ENCODE results near the gene AGTR1. TPM values are rescaled to one million over a fixed set of nuclear protein-coding genes. Genes with fewer than 3 reads are reported as not detected.
A peak's percentile ranks its signal among the peaks of the same experiment; 100 is the strongest.

AGTR1 gene
- total RNA-seq: 10 to 100 TPM in 1 of 8 experiments, 1 to 10 TPM in 1, under 1 TPM in 6; 0.11 to 30.1 (median 0.59) TPM

DNA sequence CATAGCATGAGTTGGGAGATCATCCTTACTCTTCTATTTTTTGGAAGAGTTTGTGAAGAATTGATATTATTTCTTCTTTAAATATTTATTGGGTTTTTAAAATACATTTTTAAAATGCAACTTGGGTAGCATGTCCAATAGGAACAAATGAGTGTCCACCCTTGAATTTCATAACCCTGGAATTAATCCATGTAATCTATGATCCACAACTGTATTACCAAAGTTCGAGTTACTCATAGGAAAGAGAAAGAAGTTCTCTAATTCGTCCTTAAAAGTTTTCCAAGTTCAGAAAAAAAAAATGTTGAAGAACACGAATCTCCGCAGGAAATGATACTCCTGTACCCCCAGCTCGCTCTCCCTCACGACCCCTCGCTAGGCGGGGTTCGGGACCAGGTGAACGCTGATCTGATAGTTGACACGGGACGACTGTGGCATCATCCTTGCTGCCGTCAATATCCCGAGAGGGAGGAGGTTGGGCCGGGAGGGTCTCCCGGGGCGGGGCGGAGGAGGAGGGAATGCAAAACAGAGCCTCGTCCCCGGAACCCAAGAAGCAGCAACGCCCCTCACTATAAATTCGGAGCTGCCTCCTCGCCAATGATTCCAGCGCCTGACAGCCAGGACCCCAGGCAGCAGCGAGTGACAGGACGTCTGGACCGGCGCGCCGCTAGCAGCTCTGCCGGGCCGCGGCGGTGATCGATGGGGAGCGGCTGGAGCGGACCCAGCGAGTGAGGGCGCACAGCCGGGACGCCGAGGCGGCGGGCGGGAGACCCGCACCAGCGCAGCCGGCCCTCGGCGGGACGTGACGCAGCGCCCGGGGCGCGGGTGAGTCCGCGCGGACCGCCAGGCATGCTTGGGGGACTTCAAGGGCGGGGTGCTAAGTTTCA, at the start of gene AGTR1:
AGTR1 (plus strand) TSS at position 598 of the 884 bp plus-strand sequence. CDS start 43,133 bp downstream, outside the sequence.
- Histone ChIP-seq H3K4me1 (replicated peaks in 1 of 2) (no peaks in the 10 kb centered on the region), H3K27ac (no peak within 1 kb of the TSS), H3K4me3 (peak within 1 kb of the TSS; percentile 31 to 47 (median 42))
- WGBS, 10 experiments: 0 to 20% (median 9%) methylated on average over 1 to 10 of the region's 61 CpGs; no CpG with 5 or more reads in 2 of the 10 experiments
- in situ Hi-C loops (cut with MboI; ENCODE audit: low pct_unique_long_range_greater_than_20kb in 2 of 9, low sequenced_read_pairs in 9 of 9, unreplicated experiment in 9 of 9): no loop called here
- ATAC-seq (replicated peaks in 6 of 8): peak; percentile 89 to 98 (median 97)

DNA sequence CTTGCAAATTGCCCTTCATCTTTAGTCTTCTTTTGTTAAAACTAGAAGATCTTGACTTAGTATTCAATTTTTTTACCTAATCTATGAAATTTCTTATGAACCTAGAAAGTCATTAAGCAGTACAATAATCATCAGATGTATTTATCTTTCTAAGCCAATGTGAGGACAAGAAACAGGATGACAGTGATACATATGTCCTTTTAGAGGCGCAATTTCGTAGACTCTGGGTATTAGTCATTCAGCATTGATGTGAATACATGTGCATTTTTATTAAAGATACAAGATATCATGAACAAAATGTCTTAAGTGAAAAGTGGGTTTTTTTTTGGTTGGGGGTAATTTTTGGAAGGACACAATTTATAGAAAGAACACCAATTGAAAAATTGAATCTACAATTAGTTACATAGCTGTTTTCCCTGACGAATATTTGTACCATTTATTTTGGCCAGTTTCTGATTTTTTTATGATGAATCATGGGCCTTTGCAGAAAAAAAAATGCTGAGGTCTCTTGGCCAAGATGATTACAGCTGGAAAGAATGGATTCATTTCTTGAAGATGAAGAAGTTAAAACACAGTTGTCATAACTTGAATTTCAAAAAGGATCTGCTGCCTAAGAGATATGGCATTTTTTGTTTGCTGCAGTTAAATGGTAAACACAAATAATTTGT, 48.9 kb upstream of the AGTR1 start:
- Histone ChIP-seq H3K4me3 (no peak overlapping the region), H3K4me1 (replicated peaks in 1 of 2) (no peaks in the 10 kb centered on the region), H3K27ac (no peak overlapping the region)
- WGBS, 10 experiments: 0 to 97% (median 80%) methylated on average over 1 to 3 of the region's 3 CpGs; no CpG with 5 or more reads in 1 of the 10 experiments
- in situ Hi-C loops (cut with MboI; ENCODE audit: low pct_unique_long_range_greater_than_20kb in 2 of 9, low sequenced_read_pairs in 9 of 9, unreplicated experiment in 9 of 9): loop anchor here in 1 of 9 experiments (25.0 kb wide), 2 partner anchors 187 to 262 kb away; no protein-coding TSS in a partner anchor
- peak in 2 of 8 experiments; percentile 64 to 76 for ATAC-seq (replicated peaks in 6 of 8)

DNA sequence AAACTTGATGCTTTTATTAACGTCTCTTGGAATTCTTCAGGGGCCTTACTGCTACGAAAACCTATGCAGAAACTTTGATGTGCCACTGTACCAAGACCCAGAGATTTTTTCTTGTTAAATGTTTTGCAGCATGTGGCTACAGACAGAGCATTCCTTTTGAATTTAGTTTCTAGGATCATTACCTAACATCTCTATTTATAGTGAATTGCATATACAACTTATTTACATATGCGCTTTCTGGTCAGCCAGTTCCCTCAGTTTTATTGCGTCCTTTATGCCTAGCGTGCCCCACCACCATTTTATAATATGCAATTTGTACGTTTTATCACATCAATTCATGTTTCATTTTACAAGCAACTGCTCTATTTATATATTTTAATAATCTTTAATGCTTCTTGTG, 46.2 kb upstream of the AGTR1 start:
- no peak overlapping the region for H3K4me3 ChIP-seq
- H3K4me1 ChIP-seq (replicated peaks in 1 of 2): no peaks in the 10 kb centered on the region
- 0 to 95% (median 77%) methylated on average over 4 to 6 of the region's 6 CpGs for WGBS, 10 experiments
- in situ Hi-C loops (cut with MboI; ENCODE audit: low pct_unique_long_range_greater_than_20kb in 2 of 9, low sequenced_read_pairs in 9 of 9, unreplicated experiment in 9 of 9): no loop called here
- H3K27ac ChIP-seq: no peak overlapping the region
- ATAC-seq (replicated peaks in 6 of 8): peak in 3 of 8 experiments; percentile 92 to 98 (median 96)

DNA sequence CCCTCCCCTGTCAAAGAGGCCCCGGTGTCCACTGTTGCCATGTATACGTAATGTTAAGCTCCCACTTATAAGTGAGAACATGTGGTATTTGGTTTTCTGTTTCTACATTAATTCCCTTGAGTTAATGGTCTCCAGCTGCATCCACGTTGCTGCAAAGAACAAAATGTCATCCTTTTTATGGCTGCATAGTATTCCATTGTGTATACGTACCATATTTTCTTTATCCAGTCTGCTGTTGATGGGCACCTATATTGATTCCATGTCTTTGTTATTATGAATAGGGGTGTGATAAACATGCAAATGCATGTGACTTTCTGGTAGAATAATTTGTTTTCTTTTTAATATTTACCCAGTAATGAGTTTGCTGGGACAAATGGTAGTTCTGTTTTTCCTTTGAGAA, 43.3 kb upstream of the AGTR1 start:
- no peak overlapping the region for H3K27ac ChIP-seq
- ATAC-seq (replicated peaks in 6 of 8): no peak
- in situ Hi-C loops (cut with MboI; ENCODE audit: low pct_unique_long_range_greater_than_20kb in 2 of 9, low sequenced_read_pairs in 9 of 9, unreplicated experiment in 9 of 9): no loop called here
- H3K4me3 ChIP-seq: no peak overlapping the region
- H3K4me1 ChIP-seq (replicated peaks in 1 of 2): no peaks in the 10 kb centered on the region
- 77 to 100% (median 87%) methylated on average over 1 to 4 of the region's 4 CpGs; no CpG with 5 or more reads in 3 of the 10 experiments for WGBS, 10 experiments

DNA sequence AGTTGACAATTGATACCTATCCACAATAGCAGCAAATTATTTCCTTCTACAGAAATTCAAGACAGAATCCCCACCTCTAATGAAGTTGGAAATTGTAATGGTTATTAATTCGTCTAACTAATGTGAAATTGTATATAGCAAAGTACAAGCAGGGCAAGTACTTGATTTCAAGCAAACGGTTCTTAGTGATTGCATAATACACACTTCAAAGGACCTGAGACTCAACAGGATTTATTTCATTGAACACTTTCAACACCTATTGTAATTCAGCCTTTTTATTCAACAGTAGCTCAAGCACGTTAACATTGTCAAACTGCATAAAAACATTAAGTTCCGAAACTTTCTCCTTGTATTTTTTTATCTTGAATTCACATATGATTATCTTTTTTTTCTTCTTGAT, 40.2 kb upstream of the AGTR1 start:
- Histone ChIP-seq H3K4me1 (replicated peaks in 1 of 2) (no peaks in the 10 kb centered on the region), H3K27ac (no peak overlapping the region), H3K4me3 (no peak overlapping the region)
- 52 to 91% (median 78%) methylated on average over 2 to 4 of the region's 4 CpGs; no CpG with 5 or more reads in 1 of the 10 experiments for WGBS, 10 experiments
- no peak for ATAC-seq (replicated peaks in 6 of 8)
- in situ Hi-C loops (cut with MboI; ENCODE audit: low pct_unique_long_range_greater_than_20kb in 2 of 9, low sequenced_read_pairs in 9 of 9, unreplicated experiment in 9 of 9): no loop called here

DNA sequence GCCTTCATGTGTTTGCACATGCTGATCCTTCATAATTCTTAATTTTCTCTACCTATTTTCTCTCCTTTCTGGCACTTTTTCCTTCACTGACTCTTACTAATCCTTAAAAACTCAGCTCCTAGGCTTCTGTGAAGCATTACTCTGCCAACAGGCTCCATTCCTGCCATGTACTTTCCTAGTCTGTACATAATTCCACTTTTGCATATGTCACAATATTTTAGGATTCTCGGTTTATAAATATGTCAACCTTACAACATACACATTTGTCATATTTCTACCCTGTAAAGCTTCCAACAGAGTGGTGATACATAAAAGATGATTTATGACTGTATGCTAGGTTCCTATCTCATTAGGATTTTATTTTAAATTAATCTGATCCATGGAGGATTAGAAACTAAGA, 38.2 kb upstream of the AGTR1 start:
- 29 to 100% (median 85%) methylated on average over 1 of the region's 1 CpG; no CpG with 5 or more reads in 2 of the 10 experiments for WGBS, 10 experiments
- H3K4me1 ChIP-seq (replicated peaks in 1 of 2): no peaks in the 10 kb centered on the region
- H3K27ac ChIP-seq: no peak overlapping the region
- in situ Hi-C loops (cut with MboI; ENCODE audit: low pct_unique_long_range_greater_than_20kb in 2 of 9, low sequenced_read_pairs in 9 of 9, unreplicated experiment in 9 of 9): no loop called here
- no peak overlapping the region for H3K4me3 ChIP-seq
- ATAC-seq (replicated peaks in 6 of 8): no peak

DNA sequence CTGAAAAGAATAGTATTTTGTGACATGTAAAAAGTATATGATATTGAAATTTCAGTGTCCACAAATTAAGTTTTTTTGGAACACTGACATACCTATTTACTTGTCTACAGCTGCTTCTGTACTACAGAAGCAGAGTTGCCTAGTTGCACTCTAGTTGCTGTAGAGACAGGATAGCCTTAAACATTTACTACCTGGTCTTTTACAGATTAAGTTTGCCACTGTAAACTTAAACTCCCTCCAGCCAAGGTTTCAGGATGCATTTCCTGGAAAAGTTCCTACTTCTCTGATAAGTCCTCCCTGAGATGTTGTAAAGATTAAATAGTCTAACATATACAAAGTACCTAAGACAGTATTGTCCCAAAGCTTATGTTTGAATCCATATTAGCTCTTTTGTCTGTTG, 17.4 kb upstream of the AGTR1 start:
- Histone ChIP-seq H3K4me1 (replicated peaks in 1 of 2) (no peaks in the 10 kb centered on the region), H3K4me3 (no peak overlapping the region), H3K27ac (no peak overlapping the region)
- in situ Hi-C loops (cut with MboI; ENCODE audit: low pct_unique_long_range_greater_than_20kb in 2 of 9, low sequenced_read_pairs in 9 of 9, unreplicated experiment in 9 of 9): no loop called here
- ATAC-seq (replicated peaks in 6 of 8): no peak

DNA sequence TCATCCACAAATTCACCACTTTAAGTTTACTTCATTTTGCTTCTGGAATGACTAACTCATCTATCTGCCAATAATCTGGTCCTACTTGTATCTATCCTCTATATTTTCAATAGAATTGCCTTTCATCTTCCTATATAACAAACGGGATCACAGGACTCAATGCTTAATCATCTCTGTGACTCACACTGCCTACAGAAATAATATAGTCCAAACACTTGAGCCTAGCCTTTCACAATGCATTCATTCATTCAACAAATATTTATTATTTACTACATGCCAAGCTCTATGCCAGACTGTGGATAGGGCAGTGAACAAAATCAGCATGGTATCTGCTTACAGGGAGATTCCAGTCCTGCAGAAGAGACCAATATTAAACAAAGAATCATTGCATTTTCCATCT, 16.6 kb upstream of the AGTR1 start:
- no peak overlapping the region for H3K27ac ChIP-seq
- 20 to 100% (median 83%) methylated on average over 1 of the region's 1 CpG; no CpG with 5 or more reads in 1 of the 10 experiments for WGBS, 10 experiments
- in situ Hi-C loops (cut with MboI; ENCODE audit: low pct_unique_long_range_greater_than_20kb in 2 of 9, low sequenced_read_pairs in 9 of 9, unreplicated experiment in 9 of 9): no loop called here
- H3K4me1 ChIP-seq (replicated peaks in 1 of 2): no peaks in the 10 kb centered on the region
- H3K4me3 ChIP-seq: no peak overlapping the region
- no peak for ATAC-seq (replicated peaks in 6 of 8)

DNA sequence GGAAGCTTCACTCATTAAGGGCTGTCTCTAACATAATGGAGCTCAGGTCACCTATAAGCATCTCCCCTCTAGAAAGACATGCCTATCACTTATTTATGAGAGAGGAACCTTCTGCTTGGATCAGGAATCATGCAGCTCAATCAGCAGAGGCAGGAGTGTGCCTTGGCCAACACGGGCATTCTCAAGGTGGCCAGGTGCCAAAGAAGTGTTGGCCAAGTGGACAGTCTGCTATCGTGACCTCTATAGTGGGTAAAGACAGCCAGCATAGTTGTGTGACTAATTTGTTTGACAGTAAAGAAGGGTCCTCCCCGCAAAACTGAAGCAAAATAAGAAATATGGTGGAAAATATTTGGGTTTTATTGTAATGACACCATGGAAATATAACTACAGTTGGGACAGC, 14.7 kb upstream of the AGTR1 start:
- no peak overlapping the region for H3K4me3 ChIP-seq
- no peak overlapping the region for H3K27ac ChIP-seq
- 63 to 100% (median 100%) methylated on average over 1 to 3 of the region's 3 CpGs; no CpG with 5 or more reads in 3 of the 10 experiments for WGBS, 10 experiments
- in situ Hi-C loops (cut with MboI; ENCODE audit: low pct_unique_long_range_greater_than_20kb in 2 of 9, low sequenced_read_pairs in 9 of 9, unreplicated experiment in 9 of 9): no loop called here
- no peaks in the 10 kb centered on the region for H3K4me1 ChIP-seq (replicated peaks in 1 of 2)
- no peak for ATAC-seq (replicated peaks in 6 of 8)

DNA sequence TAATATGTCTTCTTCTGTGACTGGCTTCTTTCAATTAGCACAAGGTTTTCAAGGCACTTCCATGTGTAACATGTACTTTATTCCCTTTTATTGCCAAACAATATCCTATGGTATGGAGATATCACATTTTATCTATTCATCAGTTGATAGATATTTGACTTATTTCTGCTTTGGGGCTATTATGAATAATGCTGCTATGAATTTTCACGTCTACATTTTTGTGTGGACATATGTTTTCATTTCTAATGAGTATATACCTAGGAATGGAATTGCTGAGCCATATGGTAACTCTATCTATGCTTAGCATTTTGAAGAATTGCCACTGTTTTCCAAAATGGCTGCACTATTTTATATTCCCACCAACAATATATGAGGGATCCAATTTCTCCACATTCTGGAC, 3.6 kb upstream of the AGTR1 start:
- in situ Hi-C loops (cut with MboI; ENCODE audit: low pct_unique_long_range_greater_than_20kb in 2 of 9, low sequenced_read_pairs in 9 of 9, unreplicated experiment in 9 of 9): no loop called here
- Histone ChIP-seq H3K4me3 (no peak overlapping the region), H3K27ac (no peak overlapping the region), H3K4me1 (replicated peaks in 1 of 2) (no peaks in the 10 kb centered on the region)
- no peak for ATAC-seq (replicated peaks in 6 of 8)
- WGBS, 10 experiments: 14 to 71% (median 40%) methylated on average over 1 of the region's 1 CpG; no CpG with 5 or more reads in 1 of the 10 experiments

DNA sequence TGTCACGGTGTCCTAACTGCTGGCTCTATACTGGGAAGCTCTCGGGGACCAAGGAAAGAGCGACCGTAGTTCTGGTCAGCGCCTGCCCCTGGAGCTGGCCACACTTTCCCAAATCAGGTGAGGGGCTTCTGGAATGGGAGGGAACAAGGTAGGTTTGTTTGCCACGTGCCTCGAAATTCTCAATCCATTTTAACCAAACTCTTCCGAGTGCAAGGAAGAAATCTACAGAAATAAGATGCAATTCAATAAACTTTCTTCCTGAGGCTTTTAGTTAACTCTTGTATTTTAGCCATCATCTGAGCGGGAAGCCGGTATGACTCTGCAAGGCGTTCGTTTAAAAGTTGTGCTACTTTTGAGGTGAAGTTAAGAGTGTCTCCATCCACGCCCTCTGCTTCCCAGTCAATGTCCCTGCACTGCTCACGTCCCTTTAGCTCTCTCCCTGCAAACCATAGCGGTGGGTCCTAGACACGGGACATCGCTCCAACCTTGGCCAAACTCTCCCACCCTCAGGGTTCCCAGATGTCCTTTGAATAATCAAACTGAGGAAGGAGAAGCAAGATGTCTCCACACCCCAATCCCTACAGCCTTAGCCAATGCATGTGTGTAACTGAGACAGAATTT, 597 bp downstream of the AGTR1 start:
- no peak overlapping the region for H3K27ac ChIP-seq
- 3 to 95% (median 46%) methylated on average over 4 to 11 of the region's 17 CpGs; no CpG with 5 or more reads in 3 of the 10 experiments for WGBS, 10 experiments
- H3K4me3 ChIP-seq: peak overlapping the region; percentile 31 to 47 (median 42)
- ATAC-seq (replicated peaks in 6 of 8): peak in 3 of 8 experiments; percentile 10 to 22 (median 13)
- in situ Hi-C loops (cut with MboI; ENCODE audit: low pct_unique_long_range_greater_than_20kb in 2 of 9, low sequenced_read_pairs in 9 of 9, unreplicated experiment in 9 of 9): no loop called here
- no peaks in the 10 kb centered on the region for H3K4me1 ChIP-seq (replicated peaks in 1 of 2)

DNA sequence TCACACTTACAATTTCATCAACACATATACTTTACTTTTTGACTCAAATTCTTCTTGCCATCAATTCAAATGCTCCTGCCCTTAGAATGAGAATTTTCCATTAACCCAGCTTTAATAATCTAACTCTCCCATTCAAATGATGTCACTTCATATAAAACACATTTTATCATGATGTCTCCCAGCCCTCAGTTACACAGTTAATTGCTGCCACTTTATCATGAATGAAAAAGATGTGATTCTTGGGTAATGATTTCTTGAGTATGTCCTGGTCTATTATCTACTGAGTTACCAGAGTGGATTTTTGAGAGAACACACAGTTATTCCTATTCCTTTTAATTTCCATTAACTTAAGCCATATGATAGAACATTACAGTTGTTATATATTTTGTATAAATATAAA, 7.6 kb downstream of the AGTR1 start:
- Histone ChIP-seq H3K4me1 (replicated peaks in 1 of 2) (no peaks in the 10 kb centered on the region), H3K27ac (no peak overlapping the region), H3K4me3 (no peak overlapping the region)
- in situ Hi-C loops (cut with MboI; ENCODE audit: low pct_unique_long_range_greater_than_20kb in 2 of 9, low sequenced_read_pairs in 9 of 9, unreplicated experiment in 9 of 9): loop anchor here in 4 of 9 experiments (25.0 kb wide), 3 partner anchors 232 to 318 kb away; no protein-coding TSS in a partner anchor
- ATAC-seq (replicated peaks in 6 of 8): peak in 1 of 8 experiments; percentile 26

All from motor neuron (in vitro differentiated cells).